NB4 (cell line): ENCODE results near the gene GLI3.

Experiments
- DNase-seq: peaks from one replicate; pipeline ENCODE4 v3.0.0; 2010; ENCODE audit warnings: low read depth
- H3K4me3 ChIP-seq: one replicate; pipeline ENCODE4 v1.5.1; 2011; ENCODE audit warnings: mild to moderate bottlenecking, low read depth, low read length, moderate library complexity
- CTCF ChIP-seq: IDR thresholded peaks from one replicate; pipeline ENCODE4 v1.5.1; 2012; ENCODE audit warnings: low read depth, low read length
- MAX ChIP-seq: IDR thresholded peaks from 2 replicates; pipeline ENCODE4 v1.6.1; 2011; ENCODE audit warnings: low read depth, low read length
- MYC ChIP-seq: IDR thresholded peaks from 2 replicates; pipeline ENCODE4 v1.6.1; 2011; ENCODE audit warnings: low read depth, low read length
- POLR2A ChIP-seq: IDR thresholded peaks from 2 replicates; pipeline ENCODE4 v1.6.1; 2011; ENCODE audit warnings: mild to moderate bottlenecking; ENCODE audit not compliant: insufficient read length; ENCODE audit errors: extremely low read depth

GLI3 gene

GRCh38 chr7:41922373-41922772, 314.6 kb downstream of the GLI3 start:
- TF ChIP-seq MAX (no peak), MYC (no peak)
- H3K4me3 ChIP-seq = no peak overlapping the region
- DNase-seq = no peak

- no peak for TF ChIP-seq MAX
- TF ChIP-seq CTCF = no peak
- no peak for TF ChIP-seq MYC
- TF ChIP-seq POLR2A = no peak
- no peak for DNase-seq
- H3K4me3 ChIP-seq = no peak overlapping the region
These were observed 315.5 kb downstream of the GLI3 start for GRCh38 chr7:41921453-41921981.

GRCh38 chr7:41918597-41918996, 318.4 kb downstream of the GLI3 start:
- DNase-seq = no peak
- no peak for TF ChIP-seq MYC
- no peak for TF ChIP-seq POLR2A
- no peak for TF ChIP-seq MAX
- no peak for TF ChIP-seq CTCF
- H3K4me3 ChIP-seq = no peak overlapping the region

- DNase-seq = no peak
- no peak overlapping the region for H3K4me3 ChIP-seq
- TF ChIP-seq CTCF (no peak), POLR2A (no peak), MYC (no peak), MAX (no peak)
These were observed 320.5 kb downstream of the GLI3 start for GRCh38 chr7:41916450-41916927.

GRCh38 chr7:41915871-41916270, 321.1 kb downstream of the GLI3 start:
- no peak for TF ChIP-seq CTCF
- TF ChIP-seq POLR2A = no peak
- TF ChIP-seq MYC = no peak
- TF ChIP-seq MAX = no peak
- DNase-seq = peak; percentile 39
- H3K4me3 ChIP-seq = no peak overlapping the region

- TF ChIP-seq POLR2A (no peak), MYC (no peak), CTCF (no peak), MAX (no peak)
- no peak overlapping the region for H3K4me3 ChIP-seq
- DNase-seq = no peak
These were observed 324.0 kb downstream of the GLI3 start for GRCh38 chr7:41912851-41913567.
